B cell (primary cell): Measurements from ENCODE around the gene ATAD5.

ENCODE experiments used
- EZH2 ChIP-seq: IDR thresholded peaks from 2 replicates; pipeline ENCODE4 v1.6.1; 2012; ENCODE audit warnings: borderline replicate concordance, low read depth, mild to moderate bottlenecking, moderate library complexity, low read length; ENCODE audit not compliant: insufficient read depth, poor library complexity, severe bottlenecking
- TF ChIP-seq, protein P1 (sequence below): fragments of 200-600 bp; IDR thresholded peaks from one replicate; pipeline ENCODE4 v1.8.0; 2022; ENCODE audit warnings: antibody characterized with exemption, mild to moderate bottlenecking

DNA sequence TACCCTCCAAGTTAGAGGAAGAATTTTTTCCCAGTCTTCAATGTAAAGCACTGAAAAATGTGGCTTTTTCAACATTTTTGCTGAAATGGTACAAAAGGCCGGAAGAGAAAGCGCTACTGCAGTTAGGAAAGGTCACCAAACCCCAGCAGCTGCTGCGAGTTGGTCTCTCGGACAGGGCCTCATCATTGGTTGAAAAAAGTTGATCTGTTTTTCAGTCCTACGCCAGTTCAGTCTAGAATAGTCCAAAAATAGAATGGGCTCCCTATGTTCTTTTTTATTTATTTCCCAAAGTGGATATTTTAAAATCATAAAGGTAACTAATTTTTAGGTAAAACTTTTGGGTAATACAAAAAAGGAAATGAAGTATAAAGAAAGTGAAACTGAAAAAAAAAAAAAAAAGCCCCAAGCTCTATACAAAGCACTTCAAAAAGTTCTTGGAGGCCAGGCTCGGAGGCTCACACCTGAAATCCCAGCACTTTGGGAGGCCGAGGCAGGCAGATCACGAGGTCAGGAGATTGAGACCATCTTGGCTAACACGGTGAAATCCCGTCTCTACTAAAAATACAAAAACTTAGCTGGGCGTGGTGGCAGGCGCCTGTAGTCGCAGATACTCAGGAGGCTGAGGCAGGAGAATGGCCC, 107.4 kb downstream of the ATAD5 start:
- TF ChIP-seq, protein P1, sequence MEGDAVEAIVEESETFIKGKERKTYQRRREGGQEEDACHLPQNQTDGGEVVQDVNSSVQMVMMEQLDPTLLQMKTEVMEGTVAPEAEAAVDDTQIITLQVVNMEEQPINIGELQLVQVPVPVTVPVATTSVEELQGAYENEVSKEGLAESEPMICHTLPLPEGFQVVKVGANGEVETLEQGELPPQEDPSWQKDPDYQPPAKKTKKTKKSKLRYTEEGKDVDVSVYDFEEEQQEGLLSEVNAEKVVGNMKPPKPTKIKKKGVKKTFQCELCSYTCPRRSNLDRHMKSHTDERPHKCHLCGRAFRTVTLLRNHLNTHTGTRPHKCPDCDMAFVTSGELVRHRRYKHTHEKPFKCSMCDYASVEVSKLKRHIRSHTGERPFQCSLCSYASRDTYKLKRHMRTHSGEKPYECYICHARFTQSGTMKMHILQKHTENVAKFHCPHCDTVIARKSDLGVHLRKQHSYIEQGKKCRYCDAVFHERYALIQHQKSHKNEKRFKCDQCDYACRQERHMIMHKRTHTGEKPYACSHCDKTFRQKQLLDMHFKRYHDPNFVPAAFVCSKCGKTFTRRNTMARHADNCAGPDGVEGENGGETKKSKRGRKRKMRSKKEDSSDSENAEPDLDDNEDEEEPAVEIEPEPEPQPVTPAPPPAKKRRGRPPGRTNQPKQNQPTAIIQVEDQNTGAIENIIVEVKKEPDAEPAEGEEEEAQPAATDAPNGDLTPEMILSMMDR, result no peak
- TF ChIP-seq EZH2, result no peak
